Measurements from ENCODE around the gene TCTN1.

The TCTN1 gene

DNA sequence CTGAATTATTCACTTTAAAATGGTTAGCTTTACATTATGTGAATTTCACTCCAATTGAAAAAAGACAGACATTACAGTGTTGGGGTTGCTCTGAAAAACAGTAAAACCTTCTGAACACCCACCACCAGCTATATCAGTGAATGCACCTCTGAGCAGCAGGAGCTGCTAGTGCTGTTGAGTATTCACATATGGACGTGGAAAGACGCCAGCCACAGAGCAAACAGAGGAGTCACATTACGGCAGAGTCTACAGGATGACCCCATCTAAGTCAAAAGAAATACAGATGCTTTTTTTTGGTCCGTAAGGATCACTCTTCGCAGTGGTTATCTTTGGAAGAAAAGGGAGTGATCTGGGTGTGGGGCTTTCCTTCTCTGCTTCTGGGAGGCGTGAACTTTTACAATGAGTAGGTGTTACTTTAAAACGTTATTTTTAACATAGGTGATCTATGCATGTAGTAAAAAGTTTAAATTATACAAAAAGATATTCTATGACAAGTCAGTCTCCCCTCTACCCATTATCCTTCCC lies 70.4 kb downstream of the TCTN1 start:
- no peak for DNase-seq

DNA sequence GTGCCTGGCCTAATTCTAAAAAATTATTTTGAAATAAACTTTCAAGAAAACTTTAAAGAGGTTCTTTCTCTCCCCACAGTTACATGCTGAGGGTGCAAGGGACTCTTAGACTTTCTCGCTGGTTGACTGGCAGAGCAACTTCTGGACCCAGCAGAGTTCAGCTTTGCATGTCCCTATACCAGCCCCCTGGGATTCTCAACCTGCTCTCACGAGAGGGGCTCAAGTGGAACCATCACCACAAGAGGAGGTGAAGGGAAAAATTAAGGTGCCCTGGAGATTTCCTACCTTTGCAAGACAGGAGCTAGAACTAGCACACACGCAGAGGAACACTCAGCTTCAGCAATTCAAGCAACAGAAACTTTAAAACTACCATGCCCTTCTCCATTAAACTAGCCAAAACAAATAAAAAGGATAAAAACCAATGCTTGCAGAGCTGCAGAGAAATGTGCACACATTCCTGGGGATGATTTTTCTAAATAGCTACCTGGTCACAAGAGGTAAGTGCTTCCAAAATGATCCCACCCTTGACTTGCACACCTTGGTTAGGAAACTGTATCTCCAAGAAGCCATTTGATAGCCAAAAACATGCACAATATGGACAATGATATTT lies 72.5 kb downstream of the TCTN1 start:
- DNase-seq, result no peak

DNA sequence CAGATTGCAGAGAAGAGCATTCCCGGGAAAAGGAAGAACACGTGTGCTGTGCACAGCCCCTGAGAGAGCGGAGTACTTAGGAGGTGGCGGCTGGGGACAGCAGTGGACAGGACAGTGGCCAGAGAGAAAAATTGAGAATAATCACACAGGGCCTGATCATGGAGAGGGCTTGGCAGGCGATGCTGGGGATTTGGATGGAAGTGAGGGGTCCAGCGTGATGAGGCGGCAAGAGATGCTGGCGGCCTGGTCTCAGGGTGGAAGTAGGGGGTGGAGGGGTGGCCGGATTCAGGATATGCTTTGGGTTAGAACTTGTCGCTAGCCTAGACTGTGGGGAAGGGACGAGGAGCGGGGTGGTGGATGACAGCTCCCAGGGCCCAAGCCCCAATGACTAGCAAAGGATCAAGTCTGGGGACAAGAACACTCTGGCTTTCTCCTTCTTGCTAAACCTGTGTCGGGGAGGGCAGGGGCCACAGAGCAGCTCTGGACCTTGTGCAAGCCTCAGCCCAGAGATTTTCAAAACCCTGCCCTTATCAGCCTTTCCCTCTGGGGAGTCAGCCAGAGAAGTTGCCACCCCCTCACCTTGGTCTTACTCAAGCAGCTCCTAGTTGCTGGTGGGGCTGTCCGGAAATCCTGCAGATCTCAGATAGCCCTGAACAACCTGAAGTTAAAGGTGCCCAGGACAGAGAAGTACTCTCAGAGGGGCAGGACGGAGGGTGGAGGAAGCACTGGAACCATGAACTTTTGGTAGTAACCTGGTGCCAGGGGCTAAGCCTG lies 73.7 kb downstream of the TCTN1 start:
- DNase-seq, result no peak

DNA sequence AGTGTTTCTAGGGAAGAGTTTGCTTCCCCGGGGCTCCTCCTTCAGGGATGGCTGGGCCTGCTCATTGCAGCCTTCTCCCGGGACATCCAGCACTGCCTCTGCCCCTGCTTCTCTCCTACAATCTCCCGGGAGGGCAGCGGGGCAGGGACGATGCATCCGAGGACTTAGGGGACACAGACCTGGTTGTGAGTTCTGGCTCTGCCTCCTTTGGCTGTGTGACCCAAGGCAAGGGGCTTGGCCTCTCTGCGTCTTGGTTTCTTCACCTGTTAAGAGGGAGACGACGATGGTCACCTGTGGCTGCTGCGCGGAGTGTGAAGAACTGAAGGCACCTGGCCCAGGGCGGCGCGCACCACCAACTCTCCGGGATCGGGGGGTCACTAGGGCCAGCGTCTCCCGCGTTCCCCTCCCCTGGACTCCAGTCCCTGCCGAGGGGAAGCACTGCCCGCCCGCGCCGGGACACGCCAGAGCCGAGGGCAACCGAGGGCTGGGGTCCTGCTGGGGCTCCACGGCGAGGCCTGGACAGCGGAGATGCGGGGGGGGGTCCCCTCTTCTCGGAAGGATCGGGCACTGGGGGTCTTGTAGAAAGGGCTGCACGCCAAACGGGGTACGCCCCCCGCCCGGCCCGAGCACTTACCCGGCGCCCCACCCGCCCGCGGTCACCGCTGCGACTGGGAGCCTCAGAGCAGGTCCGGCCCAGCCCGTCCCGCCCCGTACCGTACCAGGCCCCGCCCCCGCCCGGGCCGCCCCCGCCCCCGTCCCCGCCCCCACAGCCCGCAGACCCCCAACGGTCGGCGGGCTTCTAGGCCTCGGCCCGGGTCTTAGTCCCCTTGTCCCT lies 74.7 kb downstream of the TCTN1 start, which contains the start of gene HVCN1:
Gene HVCN1 (minus strand): TSS at position 670 of the 835 bp plus-strand sequence. CDS start 5,870 bp downstream, outside the sequence.
- DNase-seq, result no peak

DNA sequence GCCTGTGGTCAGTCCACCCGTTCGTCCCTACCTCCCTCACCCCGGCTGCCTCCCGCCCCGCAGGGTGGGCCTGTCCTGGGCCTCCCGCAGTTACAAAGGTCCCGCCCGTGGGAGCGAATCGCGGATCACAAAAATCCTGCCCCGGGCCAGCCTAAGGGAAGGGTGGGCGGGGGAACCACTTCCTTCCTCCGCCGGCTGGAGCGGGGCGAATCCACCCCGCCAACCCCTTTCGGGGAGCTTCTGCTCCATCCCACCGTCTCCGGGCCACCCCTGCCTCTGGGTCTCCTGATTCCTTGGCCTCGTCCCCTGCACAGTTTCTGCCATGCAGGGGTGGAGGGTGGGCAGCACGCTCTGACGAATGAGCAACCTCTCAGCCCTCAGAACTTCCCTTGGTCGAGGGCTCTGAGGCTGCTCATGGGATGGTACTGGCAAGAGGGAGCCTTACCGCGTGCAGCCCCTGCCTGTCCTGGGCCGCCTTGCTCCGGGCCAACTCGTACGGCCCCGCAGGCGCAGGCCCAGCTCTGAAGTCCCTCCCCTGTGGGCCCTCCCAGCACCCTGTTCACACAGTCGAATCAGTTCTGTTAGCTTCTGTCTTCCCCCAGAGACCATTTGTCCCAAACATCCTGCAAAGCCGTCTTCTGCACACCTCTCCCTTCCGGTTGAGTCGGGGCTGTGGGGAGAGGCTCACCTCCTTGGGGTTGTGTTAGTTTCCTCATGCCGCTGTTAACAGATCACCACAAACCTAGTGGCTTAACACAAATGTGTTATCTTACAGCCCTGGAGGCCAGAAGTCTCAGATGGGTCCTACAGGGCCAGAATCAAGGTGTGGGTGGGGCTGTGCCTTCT lies 75.6 kb downstream of the TCTN1 start:
- DNase-seq, result peak; percentile 25

DNA sequence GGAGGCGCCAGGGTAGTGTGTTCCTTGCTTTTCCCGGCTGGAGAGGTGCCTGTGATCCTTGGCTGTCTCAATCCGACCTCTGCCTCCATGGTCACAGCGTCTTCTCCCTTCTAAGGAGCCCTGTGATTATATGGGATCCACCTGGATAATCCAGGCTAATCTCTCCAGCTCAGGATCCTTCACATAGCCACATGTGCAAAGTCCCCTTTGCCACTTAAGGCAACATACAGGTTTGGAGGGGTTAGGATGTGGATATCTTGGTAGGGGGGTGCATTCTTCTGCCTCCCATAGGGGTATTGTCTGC lies 76.2 kb downstream of the TCTN1 start:
- no peak for DNase-seq

DNA sequence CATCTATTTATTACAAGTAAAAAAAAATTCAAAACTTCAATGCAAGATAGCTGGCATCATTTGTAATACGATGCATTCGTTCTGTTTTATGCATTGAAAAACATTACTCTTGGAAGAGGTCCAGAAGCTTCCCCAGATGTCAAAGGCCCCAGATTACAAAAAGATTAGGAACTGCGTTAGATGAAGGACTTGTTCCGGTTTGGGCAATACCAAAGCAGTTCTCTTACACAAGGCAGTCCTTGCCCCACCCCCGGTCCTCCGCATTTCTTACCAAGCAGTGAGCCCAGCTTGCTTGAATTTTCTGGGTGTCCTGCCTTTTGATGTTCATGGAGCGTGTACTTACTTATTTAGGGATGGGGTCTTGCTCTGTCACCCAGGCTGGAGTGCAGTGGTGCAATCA lies 79.8 kb downstream of the TCTN1 start:
- no peak for DNase-seq

DNA sequence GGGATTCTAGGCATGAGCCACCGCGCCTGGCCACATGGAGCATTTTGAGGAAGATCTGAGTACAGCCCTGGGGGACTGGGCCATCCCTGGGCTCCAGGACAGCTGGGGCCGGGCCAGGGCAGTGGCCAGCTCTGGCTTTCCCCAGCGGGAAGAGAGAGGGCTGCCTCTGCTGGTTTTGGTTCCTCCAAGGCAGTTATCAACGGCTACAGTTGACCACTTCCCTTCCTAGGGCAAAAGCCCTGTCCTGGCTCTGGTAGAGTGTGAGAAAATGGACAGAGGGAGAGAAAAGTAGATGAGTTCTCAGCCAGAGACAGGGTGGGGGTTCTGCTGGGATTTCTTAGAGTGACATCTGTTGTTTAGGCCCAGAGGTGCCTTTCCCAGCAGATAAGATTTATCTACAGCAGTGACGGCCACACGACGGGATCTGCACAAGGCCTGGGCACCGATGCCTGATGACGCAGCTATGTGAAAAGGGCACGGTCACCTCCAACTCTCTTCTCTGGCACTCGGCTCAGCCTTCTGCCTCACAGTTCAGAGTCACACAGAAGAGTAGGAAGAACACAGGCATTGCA lies 80.5 kb downstream of the TCTN1 start:
- DNase-seq, result no peak

DNA sequence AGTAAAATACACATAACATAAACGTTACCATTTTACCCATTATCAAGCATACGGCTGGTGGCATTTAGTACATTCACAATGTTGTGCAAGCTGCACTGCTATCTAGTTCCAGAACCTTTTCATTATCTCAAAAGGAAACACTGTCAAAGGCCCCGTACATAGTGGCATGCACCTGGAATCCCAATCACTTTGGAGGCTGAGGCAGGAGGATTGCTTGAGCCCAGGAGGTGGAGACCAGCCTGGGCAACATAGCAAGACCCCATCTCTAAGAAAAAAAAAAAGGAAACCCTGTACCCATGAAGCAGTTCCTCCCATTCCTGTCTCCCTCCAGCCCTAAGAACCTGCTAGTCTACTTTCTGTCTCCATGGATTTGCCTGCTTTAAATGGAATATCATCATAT lies 82.4 kb downstream of the TCTN1 start:
- no peak for DNase-seq

DNA sequence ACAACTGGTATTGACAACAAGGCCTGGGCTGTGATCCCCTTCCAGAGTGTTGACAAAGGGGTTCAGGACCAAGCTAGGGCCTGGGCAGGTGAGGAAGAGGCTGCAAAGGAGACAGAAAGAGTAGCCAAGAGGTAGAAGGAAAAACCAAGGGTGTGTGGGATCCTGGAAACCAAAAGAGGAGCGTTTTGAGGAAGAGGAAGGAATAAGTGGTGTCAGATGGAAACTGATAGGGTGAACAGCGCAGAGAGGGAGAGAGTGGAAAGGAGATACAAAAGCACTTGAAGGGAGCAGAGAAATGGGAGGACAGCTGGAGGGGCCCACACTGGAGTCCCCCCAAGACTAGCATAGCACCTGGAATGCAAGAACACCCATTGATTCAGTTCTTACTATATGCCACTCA lies 83.3 kb downstream of the TCTN1 start:
- DNase-seq, result no peak

DNA sequence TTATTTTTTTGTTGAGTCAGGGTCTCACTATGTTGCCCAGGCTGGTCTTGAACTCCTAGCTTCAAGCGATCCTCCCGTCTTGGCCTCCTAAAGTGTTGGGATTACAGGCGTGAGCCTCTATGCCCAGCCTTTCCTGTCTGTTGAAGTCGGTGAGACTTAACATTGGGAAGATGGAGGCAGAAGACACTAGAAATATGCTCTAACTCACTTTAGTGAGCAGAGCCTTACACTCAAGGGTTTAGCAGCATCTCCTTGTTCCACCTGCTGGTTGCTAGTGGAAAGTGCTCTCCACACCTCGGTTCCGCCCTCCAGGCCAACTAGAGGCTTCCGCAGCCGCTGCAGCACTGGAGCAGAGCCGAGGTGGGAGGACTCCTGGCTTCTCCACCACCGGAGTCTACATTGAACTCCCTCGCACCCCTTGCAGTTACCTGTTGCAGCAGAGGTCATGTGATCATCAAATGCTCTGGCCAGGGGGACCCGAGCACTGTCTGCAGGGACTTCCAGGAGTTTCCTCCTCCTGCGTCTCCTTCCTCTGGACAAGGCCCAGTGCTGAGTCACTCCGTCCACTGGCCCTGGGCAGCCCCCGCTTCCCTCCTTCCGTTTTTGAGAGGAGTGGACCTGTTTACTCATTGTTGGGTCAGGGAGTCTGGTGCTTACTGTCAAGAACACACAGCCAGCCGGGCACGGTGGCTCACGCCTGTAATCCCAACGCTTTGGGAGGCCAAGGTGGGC lies 84.4 kb downstream of the TCTN1 start:
- DNase-seq, result peak; percentile 57

Data from fibroblast of skin of scalp (primary cell).